ENCODE data around the gene ABCC12. TPM values are rescaled to one million over a fixed set of nuclear protein-coding genes. Genes with fewer than 3 reads are reported as not detected.

ABCC12 gene
- total RNA-seq, 1 experiment from 2014 or later = not detected

- ChIA-PET POLR2A (no interaction called here), CTCF (no interaction called here)
- no peak overlapping the region for H3K27ac Mint-ChIP-seq
- H3K4me3 Mint-ChIP-seq = no peak overlapping the region
- DNase-seq (ENCODE audit: low spot score) (no peak), ATAC-seq (no peak)
- no peak for TF ChIP-seq CREM (CRISPR knock-in tag; IDR thresholded peaks at IDR 0.05)
- no peak for TF ChIP-seq JAZF1 (CRISPR knock-in tag; IDR thresholded peaks at IDR 0.05)
- TF ChIP-seq SP1 (CRISPR knock-in tag; conservative IDR thresholded peaks at IDR 0.05) = no peak
- no peak for TF ChIP-seq HMGA2 (CRISPR knock-in tag; IDR thresholded peaks at IDR 0.05)
- TF ChIP-seq ZNF423 (CRISPR knock-in tag; IDR thresholded peaks at IDR 0.05) = no peak
- no peak for TF ChIP-seq ZSCAN18 (CRISPR knock-in tag; IDR thresholded peaks at IDR 0.05)
- TF ChIP-seq AFF4 (CRISPR knock-in tag; IDR thresholded peaks at IDR 0.05; ENCODE audit: borderline replicate concordance) = no peak
- no peak for TF ChIP-seq RELA (CRISPR knock-in tag; IDR thresholded peaks at IDR 0.05; ENCODE audit: borderline replicate concordance)
- H3K4me1 Mint-ChIP-seq = peaks cover 5% of the 10 kb centered on the region
- H3K36me3 Mint-ChIP-seq = no peaks in the 10 kb centered on the region
- no peaks in the 10 kb centered on the region for H3K27me3 Mint-ChIP-seq (ENCODE audit: low read depth)
- peaks cover 14% of the 10 kb centered on the region for H3K9me3 Mint-ChIP-seq
Measured at GRCh38 chr16:48137822-48138221, 18.0 kb downstream of the ABCC12 start.

GRCh38 chr16:48136547-48137360, 19.0 kb downstream of the ABCC12 start:
- POLR2A ChIA-PET = no interaction called here
- peaks cover 11% of the 10 kb centered on the region for H3K9me3 Mint-ChIP-seq
- H3K4me1 Mint-ChIP-seq = peaks cover 5% of the 10 kb centered on the region
- no peaks in the 10 kb centered on the region for H3K36me3 Mint-ChIP-seq
- H3K27me3 Mint-ChIP-seq (ENCODE audit: low read depth) = no peaks in the 10 kb centered on the region
- DNase-seq (ENCODE audit: low spot score) = no peak
- TF ChIP-seq USF1 (CRISPR knock-in tag; IDR thresholded peaks at IDR 0.05) (no peak), NFE2L1 (CRISPR knock-in tag; IDR thresholded peaks at IDR 0.05) (no peak), ZNF219 (CRISPR knock-in tag; IDR thresholded peaks at IDR 0.05; ENCODE audit: borderline replicate concordance) (no peak)
- TF ChIP-seq, protein P1, sequence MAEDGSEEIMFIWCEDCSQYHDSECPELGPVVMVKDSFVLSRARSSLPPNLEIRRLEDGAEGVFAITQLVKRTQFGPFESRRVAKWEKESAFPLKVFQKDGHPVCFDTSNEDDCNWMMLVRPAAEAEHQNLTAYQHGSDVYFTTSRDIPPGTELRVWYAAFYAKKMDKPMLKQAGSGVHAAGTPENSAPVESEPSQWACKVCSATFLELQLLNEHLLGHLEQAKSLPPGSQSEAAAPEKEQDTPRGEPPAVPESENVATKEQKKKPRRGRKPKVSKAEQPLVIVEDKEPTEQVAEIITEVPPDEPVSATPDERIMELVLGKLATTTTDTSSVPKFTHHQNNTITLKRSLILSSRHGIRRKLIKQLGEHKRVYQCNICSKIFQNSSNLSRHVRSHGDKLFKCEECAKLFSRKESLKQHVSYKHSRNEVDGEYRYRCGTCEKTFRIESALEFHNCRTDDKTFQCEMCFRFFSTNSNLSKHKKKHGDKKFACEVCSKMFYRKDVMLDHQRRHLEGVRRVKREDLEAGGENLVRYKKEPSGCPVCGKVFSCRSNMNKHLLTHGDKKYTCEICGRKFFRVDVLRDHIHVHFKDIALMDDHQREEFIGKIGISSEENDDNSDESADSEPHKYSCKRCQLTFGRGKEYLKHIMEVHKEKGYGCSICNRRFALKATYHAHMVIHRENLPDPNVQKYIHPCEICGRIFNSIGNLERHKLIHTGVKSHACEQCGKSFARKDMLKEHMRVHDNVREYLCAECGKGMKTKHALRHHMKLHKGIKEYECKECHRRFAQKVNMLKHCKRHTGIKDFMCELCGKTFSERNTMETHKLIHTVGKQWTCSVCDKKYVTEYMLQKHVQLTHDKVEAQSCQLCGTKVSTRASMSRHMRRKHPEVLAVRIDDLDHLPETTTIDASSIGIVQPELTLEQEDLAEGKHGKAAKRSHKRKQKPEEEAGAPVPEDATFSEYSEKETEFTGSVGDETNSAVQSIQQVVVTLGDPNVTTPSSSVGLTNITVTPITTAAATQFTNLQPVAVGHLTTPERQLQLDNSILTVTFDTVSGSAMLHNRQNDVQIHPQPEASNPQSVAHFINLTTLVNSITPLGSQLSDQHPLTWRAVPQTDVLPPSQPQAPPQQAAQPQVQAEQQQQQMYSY (CRISPR knock-in tag; IDR thresholded peaks at IDR 0.05) = no peak
- TF ChIP-seq, protein P2, sequence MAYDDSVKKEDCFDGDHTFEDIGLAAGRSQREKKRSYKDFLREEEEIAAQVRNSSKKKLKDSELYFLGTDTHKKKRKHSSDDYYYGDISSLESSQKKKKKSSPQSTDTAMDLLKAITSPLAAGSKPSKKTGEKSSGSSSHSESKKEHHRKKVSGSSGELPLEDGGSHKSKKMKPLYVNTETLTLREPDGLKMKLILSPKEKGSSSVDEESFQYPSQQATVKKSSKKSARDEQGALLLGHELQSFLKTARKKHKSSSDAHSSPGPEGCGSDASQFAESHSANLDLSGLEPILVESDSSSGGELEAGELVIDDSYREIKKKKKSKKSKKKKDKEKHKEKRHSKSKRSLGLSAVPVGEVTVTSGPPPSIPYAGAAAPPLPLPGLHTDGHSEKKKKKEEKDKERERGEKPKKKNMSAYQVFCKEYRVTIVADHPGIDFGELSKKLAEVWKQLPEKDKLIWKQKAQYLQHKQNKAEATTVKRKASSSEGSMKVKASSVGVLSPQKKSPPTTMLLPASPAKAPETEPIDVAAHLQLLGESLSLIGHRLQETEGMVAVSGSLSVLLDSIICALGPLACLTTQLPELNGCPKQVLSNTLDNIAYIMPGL (CRISPR knock-in tag; IDR thresholded peaks at IDR 0.05) = no peak
- ATAC-seq = no peak
- H3K27ac Mint-ChIP-seq = no peak overlapping the region
- H3K4me3 Mint-ChIP-seq = no peak overlapping the region
- CTCF ChIA-PET = no interaction called here
